Osteocyte (in vitro differentiated cells): Measurements from ENCODE around the gene ATAD1. TPM values are rescaled to one million over a fixed set of nuclear protein-coding genes. Genes with fewer than 3 reads are reported as not detected.

Source experiments
- DNase-seq: peaks from one replicate; pipeline ENCODE4 v3.0.0; 2021; ENCODE audit warnings: mixed read lengths; ENCODE audit not compliant: unreplicated experiment; ENCODE audit errors: extremely low spot score
- H3K27ac Mint-ChIP-seq: one replicate; pipeline ENCODE4 v1.8.0; 2021; ENCODE audit warnings: mild to moderate bottlenecking, mixed read lengths; ENCODE audit not compliant: unreplicated experiment
- H3K27me3 Mint-ChIP-seq: one replicate; pipeline ENCODE4 v1.8.0; 2021; ENCODE audit warnings: mixed read lengths; ENCODE audit not compliant: unreplicated experiment
- H3K36me3 Mint-ChIP-seq: one replicate; pipeline ENCODE4 v1.8.0; 2021; ENCODE audit warnings: mixed read lengths; ENCODE audit not compliant: unreplicated experiment
- H3K4me1 Mint-ChIP-seq: one replicate; pipeline ENCODE4 v1.8.0; 2021; ENCODE audit warnings: mixed read lengths; ENCODE audit not compliant: unreplicated experiment
- H3K4me3 Mint-ChIP-seq: one replicate; pipeline ENCODE4 v1.8.0; 2021; ENCODE audit warnings: mild to moderate bottlenecking, moderate library complexity, mixed read lengths; ENCODE audit not compliant: unreplicated experiment
- H3K9me3 Mint-ChIP-seq: one replicate; pipeline ENCODE4 v1.8.0; 2021; ENCODE audit warnings: mixed read lengths; ENCODE audit not compliant: unreplicated experiment
- CTCF ChIP-seq: fragments of 200-600 bp; sonication (generic); IDR thresholded peaks from 2 replicates; pipeline ENCODE4 v1.5.0; 2021; ENCODE audit warnings: antibody characterized with exemption, mild to moderate bottlenecking, moderate library complexity
- total RNA-seq: library from RNA; stranded (reverse); gene quantifications from 2 replicates; pipeline ENCODE4 v1.2.1, GENCODE V29; 2021

Gene ATAD1
- total RNA-seq, 1 donor from 2014 or later: 63.2 TPM

GRCh38 chr10:87767253-87767652, 50.8 kb downstream of the ATAD1 start:
- H3K36me3 Mint-ChIP-seq: peaks cover 33% of the 10 kb centered on the region
- no peak for DNase-seq
- peak overlapping the region; percentile 47 for H3K4me3 Mint-ChIP-seq
- no peak for TF ChIP-seq CTCF
- H3K4me1 Mint-ChIP-seq: peaks cover 24% of the 10 kb centered on the region
- H3K9me3 Mint-ChIP-seq: no peaks in the 10 kb centered on the region
- H3K27me3 Mint-ChIP-seq: no peaks in the 10 kb centered on the region
- H3K27ac Mint-ChIP-seq: peak overlapping the region; percentile 92

GRCh38 chr10:87765666-87766376, 52.2 kb downstream of the ATAD1 start:
- TF ChIP-seq CTCF: no peak
- H3K27me3 Mint-ChIP-seq: no peaks in the 10 kb centered on the region
- no peak overlapping the region for H3K4me3 Mint-ChIP-seq
- peaks cover 28% of the 10 kb centered on the region for H3K4me1 Mint-ChIP-seq
- peaks cover 33% of the 10 kb centered on the region for H3K36me3 Mint-ChIP-seq
- DNase-seq: no peak
- no peaks in the 10 kb centered on the region for H3K9me3 Mint-ChIP-seq
- no peak overlapping the region for H3K27ac Mint-ChIP-seq

GRCh38 chr10:87764072-87764934, 53.7 kb downstream of the ATAD1 start:
- H3K36me3 Mint-ChIP-seq: peaks cover 31% of the 10 kb centered on the region
- no peak overlapping the region for H3K27ac Mint-ChIP-seq
- TF ChIP-seq CTCF: no peak
- H3K4me1 Mint-ChIP-seq: peaks cover 27% of the 10 kb centered on the region
- H3K9me3 Mint-ChIP-seq: no peaks in the 10 kb centered on the region
- DNase-seq: no peak
- H3K27me3 Mint-ChIP-seq: no peaks in the 10 kb centered on the region
- H3K4me3 Mint-ChIP-seq: no peak overlapping the region

- Mint-ChIP-seq H3K4me3 (no peak overlapping the region), H3K4me1 (peaks cover 23% of the 10 kb centered on the region), H3K9me3 (no peaks in the 10 kb centered on the region), H3K27me3 (no peaks in the 10 kb centered on the region), H3K27ac (no peak overlapping the region), H3K36me3 (peaks cover 31% of the 10 kb centered on the region)
- no peak for DNase-seq
- no peak for TF ChIP-seq CTCF
Observed at GRCh38 chr10:87763086-87763861, 54.8 kb downstream of the ATAD1 start.
